AG04450 (cell line): ENCODE measurements around the gene CCDC63. TPM values are rescaled to one million over a fixed set of nuclear protein-coding genes. Genes with fewer than 3 reads are reported as not detected.

Experiments
- CTCF ChIA-PET: fragments of 300-600, 350-600 bp; formaldehyde crosslinking; extraction: SDS; loops from one replicate; lab custom pipeline; 2022; ENCODE audit warnings: antibody characterized with exemption, inconsistent platforms; lab: Charles Lee
- POLR2A ChIA-PET: fragments of 350-600 bp; formaldehyde crosslinking; extraction: SDS; loops from one replicate; lab custom pipeline; 2021; ENCODE audit warnings: antibody characterized with exemption, inconsistent platforms; lab: Yijun Ruan, JAX
- DNase-seq: peaks from one replicate; pipeline ENCODE4 v3.0.0-alpha.2; 2011; ENCODE audit warnings: low read depth, low spot score
- H3K27ac ChIP-seq: one replicate; pipeline ENCODE4 v1.5.1; 2012; ENCODE audit warnings: low read depth, low read length, control low read depth
- H3K27me3 ChIP-seq: one replicate; pipeline ENCODE4 v1.6.0; 2012; ENCODE audit warnings: low read length; ENCODE audit not compliant: control insufficient read depth, insufficient read depth
- H3K4me3 ChIP-seq: 2 replicates; pipeline ENCODE4 v1.5.1; 2011; ENCODE audit warnings: mild to moderate bottlenecking, low read depth, low read length, control low read depth
- H3K9me3 ChIP-seq: 2 replicates; pipeline ENCODE4 v1.5.1; 2012; ENCODE audit warnings: low read length; ENCODE audit not compliant: control insufficient read depth, insufficient read depth
- polyA plus RNA-seq: library from polyadenylated mRNA; depleted of rRNA; stranded (reverse); fragments of >200 nt; gene quantifications from 2 replicates; pipeline ENCODE4 v1.2.3, GENCODE V29; 2011
- TF ChIP-seq, protein P1 (sequence below): IDR thresholded peaks from 2 replicates; pipeline ENCODE4 v1.5.1; 2011; ENCODE audit warnings: low read depth, low read length, control low read depth, inconsistent platforms

Gene CCDC63
- polyA plus RNA-seq, 1 experiment = not detected

DNA sequence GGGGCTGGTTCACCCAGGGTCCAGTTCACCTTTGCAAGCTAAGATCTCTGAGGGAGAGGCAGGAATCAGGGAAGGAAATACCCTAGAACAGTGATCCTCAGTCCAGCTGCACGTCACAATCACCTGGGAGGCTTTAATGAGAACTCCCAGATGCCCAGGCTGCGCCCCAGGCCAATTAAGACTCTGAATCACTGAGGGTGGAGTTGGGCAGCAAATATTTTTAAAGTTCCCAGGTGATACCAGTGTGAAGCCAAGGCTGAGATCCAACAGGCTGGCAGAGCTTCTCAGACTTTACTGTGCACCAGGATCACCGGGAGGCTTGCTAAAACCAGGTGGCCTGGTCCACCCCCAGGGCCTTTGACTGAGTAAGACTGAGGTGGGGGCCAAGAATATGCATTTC, 49.8 kb downstream of the CCDC63 start:
- CTCF ChIA-PET = interaction anchor here (0.5 to 4.8 kb wide), 4 partner anchors 9 to 1516 kb away, joined by 3 to 24 read pairs (median 14); no protein-coding TSS in a partner anchor
- H3K9me3 ChIP-seq = no peaks in the 10 kb centered on the region; the same call in 1 of the 2 replicates
- no peak overlapping the region for H3K27ac ChIP-seq
- no peak overlapping the region for H3K4me3 ChIP-seq
- POLR2A ChIA-PET = no interaction called here
- TF ChIP-seq, protein P1, sequence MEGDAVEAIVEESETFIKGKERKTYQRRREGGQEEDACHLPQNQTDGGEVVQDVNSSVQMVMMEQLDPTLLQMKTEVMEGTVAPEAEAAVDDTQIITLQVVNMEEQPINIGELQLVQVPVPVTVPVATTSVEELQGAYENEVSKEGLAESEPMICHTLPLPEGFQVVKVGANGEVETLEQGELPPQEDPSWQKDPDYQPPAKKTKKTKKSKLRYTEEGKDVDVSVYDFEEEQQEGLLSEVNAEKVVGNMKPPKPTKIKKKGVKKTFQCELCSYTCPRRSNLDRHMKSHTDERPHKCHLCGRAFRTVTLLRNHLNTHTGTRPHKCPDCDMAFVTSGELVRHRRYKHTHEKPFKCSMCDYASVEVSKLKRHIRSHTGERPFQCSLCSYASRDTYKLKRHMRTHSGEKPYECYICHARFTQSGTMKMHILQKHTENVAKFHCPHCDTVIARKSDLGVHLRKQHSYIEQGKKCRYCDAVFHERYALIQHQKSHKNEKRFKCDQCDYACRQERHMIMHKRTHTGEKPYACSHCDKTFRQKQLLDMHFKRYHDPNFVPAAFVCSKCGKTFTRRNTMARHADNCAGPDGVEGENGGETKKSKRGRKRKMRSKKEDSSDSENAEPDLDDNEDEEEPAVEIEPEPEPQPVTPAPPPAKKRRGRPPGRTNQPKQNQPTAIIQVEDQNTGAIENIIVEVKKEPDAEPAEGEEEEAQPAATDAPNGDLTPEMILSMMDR = no peak
- DNase-seq = no peak
- peaks cover 4% of the 10 kb centered on the region for H3K27me3 ChIP-seq

DNA sequence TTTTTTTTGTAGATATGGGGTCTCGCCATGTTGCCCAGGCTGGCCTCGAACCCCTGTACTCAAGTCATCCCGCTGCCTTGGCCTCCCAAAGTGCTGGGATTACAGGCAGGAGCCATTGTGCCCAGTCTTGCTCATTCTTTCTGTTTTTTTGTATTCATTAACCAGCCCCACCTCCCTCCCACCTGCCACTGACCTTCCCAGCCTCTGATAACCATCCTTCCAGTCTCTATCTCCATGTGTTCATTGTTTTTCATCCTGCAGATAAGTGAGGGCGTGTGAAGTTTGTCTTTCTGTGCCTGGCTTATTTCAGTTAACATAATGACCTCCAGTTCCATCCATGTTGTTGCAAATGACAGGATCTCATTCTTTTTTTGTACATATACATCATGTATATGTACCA, 54.6 kb downstream of the CCDC63 start:
- no peaks in the 10 kb centered on the region for H3K27me3 ChIP-seq
- TF ChIP-seq, protein P1 = no peak
- ChIA-PET CTCF (no interaction called here), POLR2A (no interaction called here)
- no peaks in the 10 kb centered on the region for H3K9me3 ChIP-seq
- DNase-seq = no peak
- H3K4me3 ChIP-seq = no peak overlapping the region
- H3K27ac ChIP-seq = no peak overlapping the region

DNA sequence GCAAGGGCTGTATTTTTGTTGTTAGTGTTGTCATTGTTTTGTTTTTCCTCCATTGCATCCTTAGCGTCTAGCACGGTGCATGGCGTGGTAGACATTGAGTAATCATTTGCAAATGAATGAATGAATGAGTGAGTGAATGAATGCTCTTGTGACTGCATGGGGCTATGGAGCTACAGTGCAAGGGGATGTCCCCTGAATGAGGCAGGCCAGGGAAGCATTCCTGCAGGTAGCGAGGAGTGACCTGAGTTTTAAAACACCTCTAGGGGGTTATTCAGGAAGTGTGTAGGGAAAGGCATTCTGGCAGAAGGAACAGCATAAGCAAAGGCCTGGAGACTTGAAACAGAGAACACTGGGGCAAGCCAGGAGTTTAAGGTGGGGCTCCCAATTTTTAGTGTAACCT, 56.7 kb downstream of the CCDC63 start:
- CTCF ChIA-PET = no interaction called here
- DNase-seq = no peak
- TF ChIP-seq, protein P1 = no peak
- Histone ChIP-seq H3K27ac (no peak overlapping the region), H3K27me3 (no peaks in the 10 kb centered on the region), H3K4me3 (no peak overlapping the region), H3K9me3 (no peaks in the 10 kb centered on the region)
- POLR2A ChIA-PET = no interaction called here

DNA sequence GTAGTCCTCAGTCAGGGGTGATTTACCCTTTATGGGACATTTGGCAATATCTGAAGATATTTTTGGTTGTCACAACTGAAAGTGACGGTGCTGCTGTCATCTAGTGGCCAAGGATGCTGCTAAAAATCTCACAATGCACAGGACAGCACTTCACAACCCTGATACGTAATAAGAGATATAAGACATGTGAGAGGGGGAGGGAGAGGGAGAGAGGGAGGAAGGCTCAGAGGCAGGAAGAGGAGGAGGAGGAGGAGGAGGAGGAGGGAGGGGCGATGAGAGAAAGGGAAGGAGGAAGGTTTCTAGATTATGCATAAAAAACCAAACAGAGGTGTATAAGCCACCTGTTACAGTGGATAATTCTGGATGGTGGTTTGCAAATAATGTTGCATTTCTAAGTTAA, 59.3 kb downstream of the CCDC63 start:
- TF ChIP-seq, protein P1 = no peak
- Histone ChIP-seq H3K9me3 (no peaks in the 10 kb centered on the region), H3K27ac (no peak overlapping the region), H3K4me3 (no peak overlapping the region), H3K27me3 (no peaks in the 10 kb centered on the region)
- no peak for DNase-seq
- CTCF ChIA-PET = no interaction called here
- POLR2A ChIA-PET = no interaction called here

DNA sequence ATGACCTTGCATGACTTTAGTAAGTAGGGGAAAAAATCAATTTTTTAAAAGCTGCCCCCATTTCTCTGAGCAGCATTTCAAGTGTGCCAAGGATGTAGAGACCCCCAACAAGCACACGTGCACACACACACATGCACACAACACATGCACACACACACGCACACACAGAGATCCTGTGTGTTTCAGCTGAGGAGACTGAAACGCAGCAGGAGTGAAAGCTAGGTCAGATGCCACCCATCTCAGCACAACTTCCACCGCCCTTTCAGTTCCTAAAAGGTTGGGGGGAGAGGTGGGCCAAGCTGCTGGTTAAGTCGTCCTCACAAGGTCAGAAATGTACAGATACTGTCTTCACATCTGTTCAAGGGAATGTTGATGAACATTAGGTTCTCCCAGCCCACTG, 59.7 kb downstream of the CCDC63 start:
- DNase-seq = no peak
- ChIA-PET CTCF (no interaction called here), POLR2A (no interaction called here)
- H3K9me3 ChIP-seq = no peaks in the 10 kb centered on the region
- no peak overlapping the region for H3K4me3 ChIP-seq
- H3K27me3 ChIP-seq = no peaks in the 10 kb centered on the region
- no peak overlapping the region for H3K27ac ChIP-seq
- TF ChIP-seq, protein P1 = no peak
